Measurements from ENCODE around the gene ROR2.

ROR2 gene

DNA sequence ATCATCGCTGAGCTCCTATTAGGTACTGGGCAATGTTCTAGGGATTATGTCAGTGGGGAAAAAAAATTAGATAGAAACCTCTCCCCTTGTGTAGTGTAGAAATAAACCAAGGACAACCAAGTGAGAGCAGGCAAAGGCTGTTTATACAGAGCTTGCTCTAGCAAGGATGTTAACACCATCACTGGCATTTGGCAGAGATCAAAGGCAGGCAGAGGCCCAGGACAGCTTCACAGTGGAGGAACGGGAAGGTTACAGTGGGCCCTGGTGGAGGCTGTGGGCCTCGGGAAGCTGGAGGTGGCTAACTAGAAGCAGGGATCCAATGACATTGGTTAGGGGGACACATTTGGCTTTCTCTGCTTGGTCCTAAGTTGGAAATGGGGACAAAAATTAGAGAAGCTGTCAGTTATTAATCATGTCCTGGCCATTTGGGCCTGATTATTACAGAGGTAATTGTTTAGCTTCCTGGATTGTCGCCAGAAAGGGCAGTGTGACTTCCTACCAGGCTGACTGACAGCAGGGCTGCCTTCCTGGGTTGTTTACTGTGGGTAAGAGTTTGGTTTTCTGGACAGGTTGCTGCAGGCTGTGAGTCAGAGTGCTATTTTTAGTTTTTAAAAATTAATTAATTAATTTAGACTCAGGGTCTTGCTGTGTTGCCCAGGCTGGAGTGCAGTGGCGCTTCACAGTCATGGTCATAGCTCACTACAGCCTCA lies 259.3 kb downstream of the ROR2 start:
- DNase-seq (ENCODE audit: low spot score): no peak
- in situ Hi-C loops (cut with MboI; ENCODE audit: low pct_unique_long_range_greater_than_20kb, low sequenced_read_pairs, unreplicated experiment): loop anchor here (25.0 kb wide), 1 partner anchor 778 kb away; no protein-coding TSS in a partner anchor
- TF ChIP-seq, protein P1, sequence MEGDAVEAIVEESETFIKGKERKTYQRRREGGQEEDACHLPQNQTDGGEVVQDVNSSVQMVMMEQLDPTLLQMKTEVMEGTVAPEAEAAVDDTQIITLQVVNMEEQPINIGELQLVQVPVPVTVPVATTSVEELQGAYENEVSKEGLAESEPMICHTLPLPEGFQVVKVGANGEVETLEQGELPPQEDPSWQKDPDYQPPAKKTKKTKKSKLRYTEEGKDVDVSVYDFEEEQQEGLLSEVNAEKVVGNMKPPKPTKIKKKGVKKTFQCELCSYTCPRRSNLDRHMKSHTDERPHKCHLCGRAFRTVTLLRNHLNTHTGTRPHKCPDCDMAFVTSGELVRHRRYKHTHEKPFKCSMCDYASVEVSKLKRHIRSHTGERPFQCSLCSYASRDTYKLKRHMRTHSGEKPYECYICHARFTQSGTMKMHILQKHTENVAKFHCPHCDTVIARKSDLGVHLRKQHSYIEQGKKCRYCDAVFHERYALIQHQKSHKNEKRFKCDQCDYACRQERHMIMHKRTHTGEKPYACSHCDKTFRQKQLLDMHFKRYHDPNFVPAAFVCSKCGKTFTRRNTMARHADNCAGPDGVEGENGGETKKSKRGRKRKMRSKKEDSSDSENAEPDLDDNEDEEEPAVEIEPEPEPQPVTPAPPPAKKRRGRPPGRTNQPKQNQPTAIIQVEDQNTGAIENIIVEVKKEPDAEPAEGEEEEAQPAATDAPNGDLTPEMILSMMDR (IDR thresholded peaks at IDR 0.05; ENCODE audit: extremely low read depth, insufficient read depth, missing control alignments): no peak

GRCh38 chr9:91689006-91689405 lies 261.0 kb downstream of the ROR2 start:
- in situ Hi-C loops (cut with MboI; ENCODE audit: low pct_unique_long_range_greater_than_20kb, low sequenced_read_pairs, unreplicated experiment): loop anchor here (25.0 kb wide), 1 partner anchor 777 kb away; no protein-coding TSS in a partner anchor
- no peak for DNase-seq (ENCODE audit: low spot score)
- TF ChIP-seq, protein P1 (IDR thresholded peaks at IDR 0.05; ENCODE audit: extremely low read depth, insufficient read depth, missing control alignments): no peak

- in situ Hi-C loops (cut with MboI; ENCODE audit: low pct_unique_long_range_greater_than_20kb, low sequenced_read_pairs, unreplicated experiment): loop anchor here (25.0 kb wide), 1 partner anchor 771 kb away; no protein-coding TSS in a partner anchor
- no peak for DNase-seq (ENCODE audit: low spot score)
- TF ChIP-seq, protein P1 (IDR thresholded peaks at IDR 0.05; ENCODE audit: extremely low read depth, insufficient read depth, missing control alignments): no peak
These were observed 266.8 kb downstream of the ROR2 start for GRCh38 chr9:91683269-91683668.

DNA sequence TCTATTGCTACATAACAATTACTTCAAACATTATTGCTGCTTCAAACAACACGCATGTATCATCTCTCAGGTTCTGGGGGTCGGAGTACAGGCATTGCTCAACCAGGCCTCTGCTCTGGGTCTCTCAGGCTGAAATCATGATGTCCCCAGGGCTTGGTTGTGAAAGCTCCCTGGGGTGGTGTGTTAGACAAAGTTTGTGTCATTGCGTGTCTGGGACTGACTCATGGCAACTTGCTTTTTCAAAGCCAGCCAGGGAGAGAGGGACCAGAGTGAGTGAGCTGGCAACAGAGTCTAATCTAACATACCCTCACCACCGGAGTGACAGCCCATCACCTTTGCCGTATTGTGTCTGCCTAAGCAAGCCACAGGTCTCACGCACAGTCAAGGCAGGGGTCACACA lies 267.2 kb downstream of the ROR2 start:
- no peak for DNase-seq (ENCODE audit: low spot score)
- in situ Hi-C loops (cut with MboI; ENCODE audit: low pct_unique_long_range_greater_than_20kb, low sequenced_read_pairs, unreplicated experiment): loop anchor here (25.0 kb wide), 1 partner anchor 771 kb away; no protein-coding TSS in a partner anchor
- TF ChIP-seq, protein P1 (IDR thresholded peaks at IDR 0.05; ENCODE audit: extremely low read depth, insufficient read depth, missing control alignments): no peak

DNA sequence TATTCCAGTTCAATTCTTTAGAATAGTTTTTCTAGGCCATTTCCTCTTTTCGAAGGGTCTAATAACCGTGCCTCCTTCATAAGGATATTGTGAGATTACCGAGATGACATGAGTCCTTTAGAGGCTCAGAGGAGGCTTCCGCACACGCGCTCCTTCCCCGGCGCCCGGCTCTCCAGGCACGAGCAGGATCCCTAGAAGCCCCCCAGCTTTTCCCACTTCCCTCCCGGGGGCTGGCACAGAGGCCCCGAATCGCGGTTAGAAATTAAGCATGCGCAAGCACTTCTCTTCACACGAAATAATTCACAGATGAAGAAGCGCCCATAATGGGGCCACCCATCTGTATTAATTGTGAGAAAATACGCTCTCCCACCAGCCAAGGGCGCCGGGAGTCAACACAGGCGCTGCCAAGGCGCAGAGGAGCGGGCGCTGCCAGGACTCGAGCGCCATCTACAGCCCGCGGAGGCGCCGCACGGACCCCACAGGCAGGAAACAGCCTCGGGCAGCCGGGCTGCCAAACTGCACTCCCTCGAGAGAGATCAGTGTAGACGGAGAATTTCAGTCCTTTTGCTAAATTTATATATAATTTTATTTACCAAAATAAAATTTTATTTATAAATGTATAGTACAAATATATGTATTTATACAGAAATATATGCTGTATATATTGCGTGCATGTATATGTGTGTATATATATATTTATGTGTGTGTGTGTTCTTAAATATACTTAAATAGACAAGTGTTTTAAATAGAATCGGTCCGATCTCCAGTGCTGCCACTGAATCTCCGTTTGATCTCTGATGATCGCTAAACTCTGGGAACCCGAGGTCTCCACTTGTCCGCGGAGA lies 268.3 kb downstream of the ROR2 start:
- TF ChIP-seq, protein P1 (IDR thresholded peaks at IDR 0.05; ENCODE audit: extremely low read depth, insufficient read depth, missing control alignments): peak; percentile 96
- in situ Hi-C loops (cut with MboI; ENCODE audit: low pct_unique_long_range_greater_than_20kb, low sequenced_read_pairs, unreplicated experiment): loop anchor here (25.0 kb wide), 1 partner anchor 769 kb away; no protein-coding TSS in a partner anchor
- peak; percentile 85 for DNase-seq (ENCODE audit: low spot score)

DNA sequence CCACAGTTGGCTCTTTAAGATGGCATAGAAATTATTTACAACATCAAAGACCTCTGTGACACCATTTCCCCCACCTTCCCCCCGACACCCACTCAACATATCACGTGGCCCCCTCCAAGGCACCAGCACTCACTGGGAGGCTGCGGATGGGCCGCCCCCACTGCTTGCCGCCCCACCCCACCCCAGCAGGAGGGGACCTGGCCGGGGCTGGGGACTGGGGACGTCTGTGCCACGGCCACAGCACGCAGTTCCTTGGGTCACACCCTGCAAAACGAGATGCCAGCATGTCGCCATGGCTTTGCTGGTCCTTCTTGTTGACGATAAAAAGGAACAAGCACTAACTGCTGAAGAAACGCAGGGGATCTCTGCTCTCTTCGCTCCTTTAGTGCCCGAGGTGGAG lies 269.0 kb downstream of the ROR2 start:
- TF ChIP-seq, protein P1 (IDR thresholded peaks at IDR 0.05; ENCODE audit: extremely low read depth, insufficient read depth, missing control alignments): no peak
- in situ Hi-C loops (cut with MboI; ENCODE audit: low pct_unique_long_range_greater_than_20kb, low sequenced_read_pairs, unreplicated experiment): loop anchor here (25.0 kb wide), 1 partner anchor 769 kb away; no protein-coding TSS in a partner anchor
- no peak for DNase-seq (ENCODE audit: low spot score)
